Activated CD4-positive, alpha-beta T cell treated with anti-CD3 and anti-CD28 coated beads for 24 hours (primary cell): ENCODE results near the gene FREM1.
A peak's percentile ranks its signal among the peaks of the same experiment; 100 is the strongest.

Experiments
- DNase-seq, 2 donors: peaks; one replicate each; pipeline ENCODE4 v3.0.0-alpha.2; 2020; ENCODE audit warnings: low read depth in 2 of 2

FREM1 gene

DNA sequence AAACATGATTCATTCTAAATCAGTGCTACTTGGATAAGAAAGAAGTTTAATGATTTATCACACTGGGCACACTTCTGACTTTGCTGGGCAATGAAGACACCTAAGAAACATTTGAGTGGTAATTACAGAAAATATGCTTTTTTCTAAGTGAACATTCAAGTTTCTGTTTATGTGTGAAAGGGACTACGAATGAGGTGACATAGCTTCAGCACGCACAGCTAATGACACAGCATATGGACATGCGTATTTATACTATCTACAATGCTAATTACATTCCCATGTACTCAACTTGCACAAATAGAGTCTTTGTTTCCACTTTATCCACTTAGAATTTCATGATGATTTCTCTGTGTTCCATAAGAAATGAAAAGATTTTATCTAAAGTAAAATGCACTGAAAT, 40.6 kb downstream of the FREM1 start:
- DNase-seq: no peak

DNA sequence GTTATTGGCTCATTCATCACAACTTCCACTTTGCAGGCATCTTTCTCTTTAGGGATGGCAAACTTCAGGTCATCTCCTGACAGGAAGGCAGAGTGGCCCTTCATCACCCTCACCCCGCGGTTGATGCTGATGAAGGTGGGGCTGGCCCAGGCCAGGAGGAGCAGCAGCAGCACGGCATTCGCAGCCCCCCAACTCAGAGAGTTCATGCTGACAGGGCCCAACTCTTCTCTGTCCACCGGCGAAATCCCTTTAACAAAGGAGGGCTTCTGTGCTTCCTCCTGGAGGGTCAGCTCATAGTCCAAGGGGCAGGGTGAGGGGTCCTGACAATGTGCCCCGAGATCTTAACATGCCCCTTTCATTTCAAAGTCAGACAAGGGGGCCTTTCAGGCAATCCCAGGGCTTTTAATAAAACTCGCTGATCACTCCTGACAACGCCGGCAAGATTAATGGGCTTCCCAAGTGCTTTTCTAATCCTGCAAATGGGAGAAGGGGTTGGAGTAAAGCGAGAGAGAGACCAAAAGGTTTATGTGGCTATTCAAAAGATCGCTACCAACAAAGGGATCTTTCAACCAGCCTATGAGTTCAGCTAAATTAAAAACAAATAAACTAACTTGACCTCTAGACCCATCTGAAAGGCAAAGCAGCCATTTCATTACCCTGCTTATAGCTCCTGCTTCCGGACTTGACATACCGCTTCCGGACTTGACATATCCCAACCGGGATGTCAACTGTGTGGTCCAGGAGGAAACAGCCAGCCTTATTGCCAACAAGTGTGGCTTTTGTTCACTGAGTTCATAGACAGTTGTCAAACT, 41.2 kb downstream of the FREM1 start:
- DNase-seq: no peak

DNA sequence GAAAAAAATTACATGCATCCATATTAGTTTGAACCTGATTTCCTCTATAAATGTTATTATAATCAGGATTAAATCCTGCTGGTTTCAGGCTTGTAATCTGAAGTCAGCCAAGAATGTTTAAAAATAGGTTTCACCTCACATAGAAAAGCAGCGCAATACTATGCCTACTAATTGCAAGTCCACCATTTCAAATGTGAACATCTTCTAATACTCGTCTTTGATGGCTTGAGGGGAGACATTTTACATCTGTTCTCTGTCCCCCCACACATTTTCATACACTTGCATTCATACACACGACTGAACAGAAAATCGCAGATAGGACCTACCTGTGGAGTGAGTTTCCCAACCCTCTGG, 41.8 kb downstream of the FREM1 start:
- no peak for DNase-seq

DNA sequence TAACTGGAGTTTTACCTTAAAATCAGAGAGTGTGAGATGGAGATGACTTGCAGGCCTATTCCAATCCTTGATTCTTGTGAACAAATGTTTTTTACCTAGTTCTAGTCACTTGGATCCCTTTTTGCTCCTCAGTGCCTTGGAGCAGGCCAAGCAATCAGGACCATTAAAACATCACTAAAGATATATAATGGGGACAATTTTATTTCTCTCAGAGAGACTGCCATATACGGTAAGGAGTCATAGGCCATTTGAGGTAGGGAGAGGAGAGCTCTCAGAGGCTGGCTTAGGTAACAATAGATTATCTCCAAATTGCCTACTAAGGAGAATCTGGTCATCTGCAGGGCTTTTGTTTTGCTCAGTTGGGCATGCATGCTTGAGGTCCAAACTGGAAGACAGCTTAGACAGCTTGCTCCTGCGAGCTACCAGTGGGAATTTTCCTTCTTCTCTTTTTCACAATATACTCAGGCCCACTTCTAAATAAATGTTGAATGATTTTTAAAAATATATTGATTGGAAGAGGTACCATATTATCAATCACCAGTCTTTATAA, 44.0 kb downstream of the FREM1 start:
- no peak for DNase-seq

DNA sequence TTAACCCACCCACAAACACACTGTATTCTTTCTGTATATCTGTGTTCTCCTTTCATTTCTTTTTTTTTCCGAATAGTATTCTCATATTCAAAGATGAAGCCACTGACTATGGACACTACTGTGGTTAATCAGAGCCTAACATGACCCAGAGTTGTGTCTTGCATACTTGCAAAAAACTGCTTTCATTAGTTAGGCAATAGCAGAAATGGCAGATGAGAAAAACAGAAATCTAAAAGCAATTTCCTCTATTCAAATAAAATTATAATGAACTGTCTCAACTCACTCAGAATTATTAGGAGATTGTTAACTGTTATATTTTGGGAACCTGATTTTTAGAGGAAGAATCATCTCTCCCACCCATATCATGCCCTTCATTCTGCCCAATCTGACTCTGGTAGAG, 45.9 kb downstream of the FREM1 start:
- DNase-seq: no peak

DNA sequence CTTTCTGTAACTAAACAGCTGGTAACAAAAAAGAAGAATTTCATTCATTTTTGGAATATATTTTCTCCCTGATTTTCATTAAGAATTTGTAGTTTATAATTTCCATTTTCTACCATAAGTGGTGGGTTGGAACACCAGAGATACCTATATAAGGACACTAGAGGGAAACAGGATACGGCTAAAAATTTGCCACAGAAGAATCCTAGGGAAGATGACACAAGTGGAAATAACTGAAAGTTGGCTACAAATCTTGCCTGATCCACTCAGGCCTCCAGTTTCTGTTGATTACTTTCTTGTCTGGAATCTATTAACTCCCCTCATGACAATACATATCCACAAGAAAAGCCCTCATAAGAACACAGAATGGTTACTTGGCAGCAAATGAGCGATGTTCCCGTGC, 46.8 kb downstream of the FREM1 start:
- no peak for DNase-seq

DNA sequence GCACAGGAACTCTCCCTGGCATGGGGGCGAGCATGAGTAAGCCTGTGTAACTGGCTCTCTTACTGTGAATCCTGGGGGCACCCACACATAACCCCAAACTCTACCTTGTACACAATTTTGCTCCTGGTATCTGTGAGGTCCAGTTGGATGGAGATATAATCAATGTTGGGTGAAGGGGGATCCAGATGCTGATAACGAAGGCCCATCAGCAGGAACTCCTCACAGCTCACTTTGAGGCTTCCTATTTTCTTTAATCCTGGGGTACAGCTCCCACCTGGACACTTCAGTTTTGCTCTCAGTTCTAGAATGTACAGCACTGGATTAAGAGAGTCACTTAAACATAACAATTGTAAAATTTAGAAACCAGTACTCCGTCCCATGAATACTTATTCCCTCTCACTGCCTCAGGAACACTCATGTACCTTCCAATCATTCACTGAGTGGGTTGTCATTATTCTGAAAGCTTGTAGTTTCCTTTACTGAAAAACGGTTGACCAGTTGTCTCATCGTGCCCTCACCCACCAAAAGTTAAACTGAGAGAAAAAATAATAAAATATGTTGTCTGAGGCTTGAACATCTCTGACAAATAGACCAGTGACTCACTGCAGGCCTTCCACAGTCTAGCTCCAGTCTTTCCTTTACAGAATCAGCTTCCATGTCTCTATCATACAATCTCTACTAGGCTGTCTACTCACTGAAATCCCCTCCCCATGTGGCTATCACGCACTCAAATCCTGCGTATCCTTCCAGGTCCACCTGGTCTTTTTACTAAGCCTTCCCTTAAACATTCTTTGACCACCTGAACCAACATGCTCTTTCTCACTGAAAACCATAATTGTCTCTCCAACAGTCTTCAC, 52.6 kb downstream of the FREM1 start:
- DNase-seq: no peak

DNA sequence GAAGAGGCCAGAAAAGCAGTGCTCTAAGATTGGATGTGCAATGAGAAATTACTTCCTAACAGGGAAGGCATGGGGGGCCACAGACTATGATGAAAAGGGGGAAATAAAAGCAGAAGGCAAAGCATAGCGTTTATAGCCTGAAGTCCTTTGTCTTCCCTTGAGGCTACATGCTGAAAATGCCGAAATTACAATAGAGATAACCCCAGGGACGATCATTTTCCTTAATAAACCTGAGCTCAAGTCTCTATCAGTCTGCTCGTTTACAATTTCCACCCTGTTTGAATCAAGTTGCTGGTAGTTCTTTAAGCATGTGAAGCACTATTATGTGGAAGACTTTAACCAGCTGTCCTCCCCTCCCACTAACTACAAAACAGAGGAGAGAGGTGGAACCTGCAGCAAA, 60.4 kb downstream of the FREM1 start:
- no peak for DNase-seq

DNA sequence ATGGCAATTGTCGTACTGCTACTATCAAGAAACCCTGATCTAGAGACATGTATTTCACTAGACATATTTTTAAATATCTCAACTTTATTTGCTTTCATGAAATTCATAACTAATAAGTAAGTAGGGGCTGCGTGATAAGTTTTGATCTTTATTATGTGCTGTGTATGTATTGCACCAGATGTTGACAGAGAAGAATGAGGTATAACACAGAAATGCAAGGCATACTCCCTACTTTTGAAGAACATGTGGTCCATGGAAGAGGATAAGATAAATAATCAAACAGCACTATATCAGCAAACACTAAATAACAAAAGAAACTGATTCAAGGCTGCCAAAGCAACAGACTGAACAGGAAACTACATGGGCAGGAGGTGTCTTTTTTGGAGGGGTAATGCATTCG, 60.9 kb downstream of the FREM1 start:
- DNase-seq: no peak

DNA sequence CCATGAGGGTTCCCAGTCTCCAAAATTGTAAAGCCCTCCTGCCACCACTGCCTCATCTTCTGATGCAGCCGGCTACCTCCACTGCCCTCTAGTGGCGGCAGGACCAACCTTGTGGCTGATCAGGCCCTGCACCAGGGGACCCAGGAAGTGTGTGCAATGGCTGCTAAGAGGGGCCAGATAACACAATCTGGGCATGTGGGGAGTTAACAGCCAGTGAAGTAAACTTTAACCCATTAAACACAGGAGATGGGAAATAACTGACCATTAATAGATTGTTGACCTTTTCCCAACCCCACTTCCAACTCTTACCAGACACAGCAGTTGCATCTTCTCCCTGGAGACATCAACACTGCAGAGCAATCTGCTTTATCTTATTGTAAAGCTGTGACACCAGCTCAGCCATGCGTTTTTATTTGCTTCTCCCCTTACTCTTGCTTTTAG, 63.3 kb downstream of the FREM1 start:
- DNase-seq: peak; percentile 46 to 63

DNA sequence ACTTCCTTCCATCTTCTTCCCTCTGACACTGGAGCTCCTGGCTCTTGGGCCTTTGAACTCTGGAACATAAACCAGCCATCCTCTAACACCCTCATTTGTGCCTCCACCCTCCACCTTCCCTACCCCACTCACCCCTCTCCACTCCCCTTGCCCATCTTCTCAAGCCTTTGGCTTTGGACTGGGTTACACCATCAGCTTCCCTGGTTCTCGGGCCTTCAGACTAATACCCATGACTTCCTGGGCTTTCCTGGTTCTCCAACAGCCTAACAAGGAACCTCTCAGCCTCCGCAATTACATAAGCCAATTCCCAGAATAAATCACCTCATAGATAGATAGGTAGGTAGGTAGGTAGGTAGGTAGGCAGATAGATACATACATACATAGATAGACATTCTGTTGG, 67.1 kb downstream of the FREM1 start:
- no peak for DNase-seq

DNA sequence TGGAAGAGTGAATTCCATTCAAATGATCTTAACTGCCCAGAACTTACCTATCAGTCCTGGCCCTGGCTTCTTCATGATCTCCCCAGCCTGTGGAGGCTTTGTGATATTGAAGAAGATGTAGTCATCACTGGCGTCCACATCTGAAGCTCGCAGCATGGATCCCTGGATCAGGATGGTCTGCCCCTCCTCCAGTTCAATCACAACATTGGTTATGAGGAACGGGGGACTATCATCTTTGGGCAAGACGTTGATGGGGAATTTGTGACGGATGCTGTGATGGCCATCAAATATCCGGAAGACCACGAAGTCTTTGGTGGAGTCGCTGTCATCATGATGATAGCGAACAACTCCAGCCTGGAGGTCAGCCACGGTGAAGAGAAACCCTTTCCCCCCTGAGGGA, 68.0 kb downstream of the FREM1 start:
- no peak for DNase-seq

DNA sequence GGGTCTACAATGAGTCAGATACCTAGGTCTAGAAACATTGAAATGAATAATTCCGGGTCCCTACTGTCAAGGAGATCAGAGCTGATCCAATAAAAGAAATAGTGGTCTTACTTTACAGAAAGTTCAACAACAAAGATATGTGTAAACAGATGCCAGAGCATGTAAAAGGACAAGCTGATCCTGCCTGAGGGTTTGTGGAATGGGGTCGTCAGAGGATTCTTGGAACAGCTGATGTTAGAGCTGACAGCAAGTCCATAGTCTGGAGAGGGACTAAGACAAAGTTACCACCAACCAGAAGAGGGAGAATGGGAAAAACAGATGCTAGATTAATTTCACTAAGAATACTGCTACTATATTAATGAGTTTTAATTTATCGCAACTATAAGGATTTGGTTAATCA, 71.5 kb downstream of the FREM1 start:
- DNase-seq: no peak

DNA sequence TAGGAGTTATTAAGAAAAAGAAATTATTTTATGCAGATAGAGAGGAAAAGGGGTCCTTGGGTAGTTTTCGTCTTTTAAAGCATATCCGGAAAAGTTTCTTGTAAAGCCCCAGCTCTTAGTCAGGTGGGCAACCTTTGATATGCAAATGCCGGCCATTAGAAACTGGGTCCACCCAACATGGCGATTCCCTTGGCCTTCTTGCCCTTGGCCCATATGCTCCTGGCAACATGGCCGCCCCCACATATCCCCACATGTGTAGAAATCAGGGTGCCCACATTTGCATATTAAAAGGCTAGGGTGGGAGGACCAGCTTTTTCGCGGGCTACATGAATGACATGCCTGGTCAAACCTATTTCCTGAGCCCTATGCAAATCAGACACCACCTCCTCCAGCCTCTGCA, 73.3 kb downstream of the FREM1 start:
- no peak for DNase-seq

DNA sequence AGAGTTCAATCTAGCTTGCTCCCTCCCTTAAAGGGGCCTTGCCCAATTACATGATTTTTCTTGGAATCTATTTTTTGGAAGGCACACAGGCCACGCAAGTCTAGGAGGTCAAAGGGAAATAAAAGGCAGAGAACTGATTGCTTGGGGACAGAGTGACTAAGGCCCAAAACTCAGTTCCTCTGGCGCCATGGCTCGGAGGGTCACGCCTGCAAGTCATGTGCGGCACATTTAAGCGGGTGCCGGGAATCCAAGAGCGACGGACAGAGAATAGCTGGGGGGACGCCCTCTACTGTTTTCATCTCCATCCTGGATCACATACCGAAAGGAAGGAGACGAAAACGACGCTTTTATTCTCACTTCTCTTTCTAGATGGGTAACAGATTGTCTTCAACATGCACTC, 78.6 kb downstream of the FREM1 start:
- DNase-seq: no peak

DNA sequence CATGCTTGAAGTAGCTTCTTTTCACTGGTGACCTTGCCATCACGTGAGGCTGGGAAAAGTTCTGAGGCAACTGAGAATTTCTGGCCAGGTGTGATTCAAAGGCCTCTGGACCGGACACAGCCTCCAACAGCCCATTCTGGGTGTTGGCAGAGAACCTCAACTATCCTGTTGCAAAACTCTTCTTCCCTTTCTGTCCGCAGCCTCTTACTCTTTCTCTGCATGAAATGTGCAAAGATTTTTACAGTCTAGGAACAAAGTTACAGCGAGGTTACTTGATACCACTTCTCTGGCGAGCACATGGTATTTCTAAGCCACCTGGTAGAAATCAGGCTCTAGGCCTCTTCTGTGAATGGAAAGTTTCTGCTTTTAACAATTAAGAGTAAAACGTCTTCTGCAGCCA, 79.2 kb downstream of the FREM1 start:
- no peak for DNase-seq

DNA sequence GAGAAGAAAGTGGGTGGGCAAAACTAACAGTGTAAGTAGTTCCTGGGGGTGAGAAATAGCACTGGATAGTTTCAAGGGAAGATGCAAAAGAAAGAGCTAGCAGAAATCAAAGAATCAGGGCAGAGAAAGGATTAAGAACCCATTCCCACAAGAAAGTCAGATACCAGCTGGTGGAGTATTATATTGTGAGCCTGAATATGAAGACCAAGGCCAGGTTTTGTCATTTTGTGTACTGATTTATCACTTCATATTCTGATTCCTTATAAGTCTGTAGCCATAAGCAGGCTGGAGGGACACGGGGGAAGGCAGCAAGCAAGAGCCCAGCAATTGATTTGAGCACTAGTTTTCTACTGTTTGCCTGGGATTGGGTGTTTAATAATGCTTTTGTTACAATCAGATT, 80.2 kb downstream of the FREM1 start:
- DNase-seq: no peak

DNA sequence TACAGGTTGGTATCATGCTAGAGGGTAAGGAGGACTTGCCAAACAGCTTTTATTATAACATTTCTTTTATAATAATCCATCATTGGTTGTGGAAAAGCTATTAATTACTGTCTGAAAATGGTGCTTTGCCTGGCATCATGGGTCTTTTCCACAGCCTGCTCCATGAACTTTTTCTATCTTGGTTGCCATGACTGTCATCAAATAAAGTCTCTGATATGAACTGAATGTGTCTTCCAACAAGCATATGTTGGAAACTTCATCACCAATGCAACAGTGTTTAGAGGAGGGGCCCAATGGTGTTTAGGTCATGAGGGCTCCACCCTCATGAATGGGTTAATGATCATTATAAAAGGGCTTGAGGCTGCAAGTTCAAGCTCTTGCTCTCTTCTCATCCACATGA, 81.0 kb downstream of the FREM1 start:
- no peak for DNase-seq

DNA sequence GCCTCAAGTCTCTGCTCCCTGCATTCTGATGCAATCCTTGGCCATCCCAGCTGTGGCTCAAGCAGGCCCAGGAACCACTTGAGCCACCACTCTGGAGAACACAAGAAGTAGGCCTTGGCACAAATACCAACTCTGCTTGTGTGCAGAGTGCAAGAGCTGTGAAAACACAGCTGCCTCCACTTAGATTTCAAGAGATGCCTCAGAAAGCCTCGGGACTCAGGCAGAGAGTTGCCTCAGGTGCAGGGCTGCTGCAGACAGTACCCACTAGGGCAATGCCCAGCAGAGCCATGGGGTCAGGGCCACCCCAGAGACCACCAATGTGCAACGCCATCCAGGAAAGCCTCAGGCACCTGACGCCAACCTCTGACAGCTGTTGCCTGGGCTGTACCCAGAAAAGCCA, 82.4 kb downstream of the FREM1 start:
- DNase-seq: no peak

DNA sequence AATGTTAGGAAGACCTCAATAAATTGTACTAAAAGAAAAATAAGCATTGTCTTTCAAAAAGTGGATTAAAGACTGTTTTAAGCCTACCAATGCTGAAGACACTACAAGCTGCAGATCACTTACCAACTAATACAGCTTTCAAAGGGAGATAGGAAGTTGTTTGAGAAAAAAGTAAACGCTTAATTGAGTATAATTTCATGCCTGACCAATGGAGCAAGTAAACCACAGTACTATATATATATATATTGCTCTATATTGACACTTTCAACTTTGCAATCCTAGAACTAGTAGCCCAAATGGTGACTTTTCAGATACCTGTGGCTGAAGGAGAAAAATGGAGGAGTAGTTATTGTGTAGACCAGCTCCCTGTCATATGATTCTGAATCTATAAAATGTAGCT, 85.7 kb downstream of the FREM1 start:
- DNase-seq: no peak

DNA sequence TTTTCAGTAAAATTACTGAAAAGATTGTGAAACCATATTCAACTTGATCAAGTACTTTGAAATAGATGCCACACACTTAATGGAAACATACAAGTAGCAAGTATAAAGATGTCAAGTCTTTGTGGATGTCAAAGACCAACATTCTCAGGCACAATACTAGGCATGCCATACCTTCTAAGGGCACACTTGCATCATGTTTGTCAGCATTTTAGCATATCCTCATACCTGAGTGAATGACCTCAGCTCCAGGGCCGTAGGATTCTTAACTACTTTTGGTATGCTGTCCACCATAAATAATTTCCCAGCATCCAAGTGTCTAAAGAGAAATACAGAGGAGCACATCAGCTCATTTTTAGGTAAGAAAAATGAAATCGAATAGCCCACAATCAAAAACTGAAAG, 86.4 kb downstream of the FREM1 start:
- no peak for DNase-seq

DNA sequence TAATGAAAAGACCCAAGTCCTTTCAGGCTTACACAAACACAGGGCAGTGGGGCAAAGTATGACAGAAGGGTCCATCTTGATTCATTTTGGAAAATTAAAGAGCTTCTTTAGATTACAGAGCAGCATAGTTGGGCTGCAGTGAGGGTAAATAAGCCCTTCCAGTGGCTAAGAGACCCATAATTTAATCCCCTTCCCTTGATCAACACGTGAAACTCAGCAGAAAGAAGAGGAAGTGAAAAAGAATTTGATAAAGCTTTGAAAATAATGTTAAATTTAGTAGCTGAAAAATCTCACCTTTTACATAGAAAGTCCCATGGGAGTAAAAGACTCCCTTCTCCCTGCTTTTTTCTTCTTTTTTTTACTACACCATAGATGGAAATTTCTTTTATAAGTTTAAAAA, 87.6 kb downstream of the FREM1 start:
- DNase-seq: no peak

DNA sequence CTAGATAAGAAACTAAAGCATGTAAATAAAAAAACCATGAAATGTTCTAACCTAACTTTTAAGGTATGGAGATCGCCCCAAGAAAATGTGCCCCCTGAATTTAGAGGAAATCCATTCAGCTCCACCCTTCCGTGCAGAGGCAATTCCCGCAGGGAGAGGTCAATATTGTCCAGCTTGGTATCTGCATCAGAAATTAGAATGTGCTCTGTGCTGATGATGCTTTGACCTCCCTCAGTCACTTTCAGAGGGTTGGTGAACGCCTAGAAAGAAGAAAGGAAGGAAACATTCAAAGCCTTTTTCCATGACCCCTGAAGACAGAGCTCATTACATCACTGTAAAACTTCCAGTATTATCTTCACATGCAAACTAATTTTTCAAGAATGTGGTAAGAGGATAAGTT, 91.0 kb downstream of the FREM1 start:
- DNase-seq: no peak
